HG03432 (cell line): Measurements from ENCODE around the gene PRELID2.
"Not testable (repeated sequence)": the region's sequence is repeated elsewhere in the genome, so short reads cannot be mapped to it uniquely, and the experiment has no call there.

ENCODE experiments used
- ATAC-seq: cut with Tn5 transposase; IDR thresholded peaks from one replicate; pipeline ENCODE4 v1.9.1; 2021; ENCODE audit warnings: mild to moderate bottlenecking, moderate library complexity; ENCODE audit not compliant: unreplicated experiment

PRELID2 gene

DNA sequence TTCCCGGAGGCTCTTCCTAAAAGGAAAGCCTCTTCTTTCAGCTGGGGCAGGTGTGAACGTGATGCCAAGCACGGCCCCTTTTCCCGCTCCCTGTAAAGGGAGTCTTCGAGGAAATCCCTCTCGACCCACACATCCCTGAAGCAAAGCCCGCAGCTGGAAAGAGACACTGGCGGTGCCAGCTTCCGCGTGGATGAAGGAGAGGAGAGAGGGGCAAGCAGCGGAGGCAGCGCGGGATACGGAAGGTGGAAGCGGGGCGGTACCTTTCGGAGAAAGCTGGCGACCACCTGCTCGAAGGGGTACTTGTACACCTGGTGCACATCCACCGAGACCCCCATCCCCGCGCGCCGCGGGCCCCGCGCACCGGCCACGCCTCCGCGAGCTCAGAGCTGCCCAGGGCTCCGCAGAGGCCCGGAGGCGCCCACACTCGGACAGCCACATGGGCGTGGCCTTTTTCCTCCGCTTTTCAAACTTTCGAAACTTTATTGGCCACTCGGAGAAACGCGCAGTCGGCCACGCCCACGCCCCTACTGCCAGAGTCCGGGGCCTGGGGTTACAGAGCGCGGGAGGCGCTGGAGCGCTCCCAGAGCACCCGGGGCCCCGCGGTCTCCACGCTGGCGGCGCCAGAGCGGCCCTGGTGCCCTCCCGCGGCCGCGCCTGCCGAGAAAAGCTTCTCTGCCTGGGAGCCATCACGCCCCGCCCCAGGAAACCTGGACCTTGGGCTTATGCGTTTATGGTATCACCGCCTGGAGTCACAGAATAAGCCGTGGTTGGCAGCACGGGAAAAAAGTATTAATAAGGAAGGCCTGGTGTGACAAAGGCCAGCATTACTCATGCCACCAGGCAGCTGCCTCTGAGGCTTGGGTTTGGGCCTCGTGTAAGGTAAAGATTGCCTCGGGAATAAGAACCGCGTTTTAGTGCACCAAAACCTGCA lies at the start of gene PRELID2:
Gene PRELID2 (minus strand): TSS at position 426 of the 931 bp plus-strand sequence. CDS start 91 bp downstream, at position 335.
- ATAC-seq, result peak; percentile 83

GRCh38 chr5:145874765-145875164 lies 39.6 kb upstream of the PRELID2 start:
- no peak for ATAC-seq

GRCh38 chr5:145872914-145873313 lies 37.8 kb upstream of the PRELID2 start, which contains the start of gene GRXCR2:
Gene GRXCR2, minus strand, starts transcription at chr5:145873014. Its CDS starts 46 bp downstream, at chr5:145872968.
- ATAC-seq, result no peak

DNA sequence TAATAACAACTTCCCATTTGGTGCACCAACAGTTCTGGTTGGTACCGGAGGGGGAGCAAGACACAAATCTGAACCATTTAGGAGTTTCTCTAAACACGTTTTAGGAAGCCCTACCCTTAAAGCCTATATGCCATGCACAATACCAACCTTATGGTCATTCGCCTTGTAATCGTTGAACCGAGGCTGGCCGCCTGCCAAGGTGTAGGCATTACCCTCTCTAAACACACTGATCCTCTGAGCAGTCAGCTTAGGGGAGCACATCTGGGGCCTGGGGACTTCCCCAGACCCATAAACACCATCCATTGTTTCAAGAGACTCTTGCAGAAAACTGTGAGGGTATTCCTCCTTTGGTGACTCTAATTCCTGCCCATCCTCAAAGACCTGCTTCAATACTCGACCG lies 37.3 kb upstream of the PRELID2 start:
- ATAC-seq, result no peak

GRCh38 chr5:145869753-145870152 lies 34.6 kb upstream of the PRELID2 start:
- no peak for ATAC-seq

- ATAC-seq, result no peak
Measured at GRCh38 chr5:145867806-145868205, 32.7 kb upstream of the PRELID2 start.

- not testable (repeated sequence) for ATAC-seq
Measured at GRCh38 chr5:145864432-145864831, 29.3 kb upstream of the PRELID2 start.

- ATAC-seq, result no peak
Measured at GRCh38 chr5:145863003-145863402, 27.9 kb upstream of the PRELID2 start.

DNA sequence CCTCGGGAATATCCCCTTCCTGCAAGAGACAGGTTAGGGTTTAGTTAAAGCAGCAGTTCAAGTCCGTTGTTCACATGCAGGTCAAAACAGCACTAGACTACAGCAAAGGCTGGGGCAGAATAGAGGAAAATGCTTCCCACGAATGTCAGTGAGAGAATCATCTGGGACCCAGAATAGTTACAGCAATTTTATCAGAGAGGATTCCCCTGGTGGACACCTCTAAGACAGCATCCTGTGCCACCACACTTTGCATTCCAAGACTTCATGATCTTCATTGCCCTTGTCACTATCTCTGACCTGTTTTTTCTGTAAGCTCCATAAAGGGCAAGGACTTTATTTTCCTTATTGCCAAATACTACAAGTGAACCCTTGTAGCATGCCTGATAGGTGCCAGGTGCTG lies 24.8 kb upstream of the PRELID2 start:
- no peak for ATAC-seq

- no peak for ATAC-seq
Measured at GRCh38 chr5:145859453-145859852, 24.3 kb upstream of the PRELID2 start.

DNA sequence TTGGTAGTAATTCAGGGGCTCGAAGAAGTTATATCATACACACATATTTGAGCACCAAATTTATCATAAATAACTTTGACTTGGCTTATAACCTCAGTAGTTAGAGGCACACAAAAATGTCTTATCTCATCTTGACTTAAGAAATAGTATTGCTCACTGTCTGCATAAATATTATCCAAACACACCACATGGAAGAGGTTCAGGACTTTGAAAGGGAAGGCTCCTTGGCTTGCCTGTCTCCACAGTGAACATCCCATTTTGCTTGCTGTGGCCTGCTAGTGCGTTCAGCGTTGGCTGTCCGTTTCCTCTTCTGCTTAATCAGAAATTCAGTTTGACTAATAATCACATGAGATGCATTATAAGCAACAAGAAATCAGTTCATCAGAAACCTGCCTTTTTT lies 23.8 kb upstream of the PRELID2 start:
- no peak for ATAC-seq

- peak; percentile 74 for ATAC-seq
Measured at GRCh38 chr5:145856285-145856818, 21.2 kb upstream of the PRELID2 start.

DNA sequence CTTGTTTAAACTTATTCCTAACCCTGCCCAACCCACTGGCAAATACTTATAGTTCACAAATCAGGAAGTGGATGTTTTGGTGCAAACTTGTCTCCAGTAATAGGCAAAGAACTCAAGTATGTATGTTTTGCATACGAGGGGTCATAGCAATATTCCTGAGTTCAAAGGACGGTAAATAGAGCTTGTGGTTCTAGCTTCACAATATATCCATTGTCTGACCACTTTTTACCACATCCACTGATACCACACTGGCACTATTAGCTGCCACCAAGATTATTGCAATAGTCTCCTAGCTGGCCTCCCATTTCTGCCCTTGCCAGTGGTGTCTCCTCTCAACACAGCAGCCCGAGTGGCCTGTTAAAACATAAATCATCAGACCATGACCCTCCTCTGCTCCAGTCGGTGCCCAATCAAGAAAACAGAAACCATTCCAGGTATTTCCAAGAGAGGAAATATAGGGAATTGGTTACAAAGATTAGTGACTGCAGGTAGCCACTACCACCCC lies 20.7 kb upstream of the PRELID2 start:
- peak; percentile 17 for ATAC-seq

DNA sequence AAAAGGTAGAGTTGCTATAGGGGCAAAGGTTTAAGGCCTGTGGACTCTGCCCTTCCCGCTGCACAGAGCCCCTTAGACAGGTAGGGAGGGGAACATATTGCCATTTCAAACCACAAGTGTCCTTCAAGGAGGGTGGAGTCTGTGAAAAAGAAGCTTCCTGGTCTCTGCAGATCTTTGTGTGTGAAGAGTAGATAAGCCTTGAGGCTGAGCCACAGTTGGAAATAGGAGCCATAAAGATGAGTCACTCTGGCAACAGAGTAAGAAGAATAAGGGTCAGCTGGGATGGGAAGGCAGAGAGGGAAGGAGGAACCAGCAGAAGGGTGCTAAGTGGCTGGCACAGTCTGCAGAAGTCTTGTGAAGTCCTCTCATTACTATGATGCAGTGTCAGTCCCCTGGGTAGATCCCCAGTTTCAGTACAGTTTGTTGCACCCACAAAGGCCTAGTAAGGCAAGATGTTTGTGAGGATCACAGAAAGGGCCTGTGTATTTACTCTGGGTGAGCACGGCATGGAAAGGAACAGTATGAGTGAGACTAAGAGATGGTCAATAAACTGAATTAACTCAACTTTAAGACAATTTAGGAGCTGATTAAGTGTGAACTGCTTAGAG lies 19.6 kb upstream of the PRELID2 start:
- ATAC-seq, result no peak

GRCh38 chr5:145853781-145854376 lies 18.7 kb upstream of the PRELID2 start:
- ATAC-seq, result no peak

DNA sequence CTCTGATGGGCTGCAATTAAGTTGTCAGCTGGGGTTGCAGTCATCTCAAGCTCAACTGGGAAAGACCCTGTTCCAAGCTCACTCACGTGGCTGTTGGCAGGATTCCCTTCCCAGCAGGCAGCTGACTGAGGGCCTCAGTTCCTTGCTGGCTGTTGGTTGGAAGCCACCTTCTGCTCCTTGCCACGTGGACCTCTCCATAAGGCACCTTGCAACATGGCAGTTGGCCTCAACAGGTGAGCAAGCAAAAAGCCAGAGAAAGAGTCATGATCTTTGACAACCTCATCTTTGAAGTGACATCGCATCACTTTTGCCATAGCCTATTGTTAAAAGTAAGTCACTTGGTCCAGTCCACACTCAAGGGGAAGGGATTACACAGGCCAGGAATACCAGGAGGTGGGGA lies 17.8 kb upstream of the PRELID2 start:
- ATAC-seq, result no peak

- ATAC-seq, result no peak
Measured at GRCh38 chr5:145848854-145849253, 13.7 kb upstream of the PRELID2 start.

GRCh38 chr5:145847499-145848497 lies 12.7 kb upstream of the PRELID2 start:
- no peak for ATAC-seq

- no peak for ATAC-seq
Measured at GRCh38 chr5:145846081-145846480, 10.9 kb upstream of the PRELID2 start.

DNA sequence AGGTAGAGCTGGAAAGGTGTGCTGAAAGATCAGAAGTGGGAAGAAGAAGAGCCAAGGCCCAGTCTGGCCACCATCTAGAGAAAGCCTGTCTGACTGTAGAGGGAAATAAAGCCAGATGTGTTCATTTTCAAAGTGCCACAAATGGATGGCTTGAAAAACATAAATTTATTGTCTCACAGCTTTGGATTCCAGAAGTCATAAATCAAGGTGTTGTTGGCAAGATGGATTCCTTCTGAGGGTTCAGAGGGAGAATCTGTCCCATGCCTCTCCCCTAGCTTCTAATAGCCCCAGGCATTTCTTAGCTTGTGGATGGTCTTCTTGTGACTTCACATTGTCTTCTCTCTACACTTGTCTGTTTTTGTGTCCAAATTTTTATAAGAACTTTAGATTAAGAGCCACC lies 6.2 kb upstream of the PRELID2 start:
- no peak for ATAC-seq
